Common myeloid progenitor, CD34-positive (primary cell): ENCODE data around the gene SEMA5A.

Experiments used
- CTCF ChIA-PET: fragments of 350-600 bp; sonication (Branson Sonifier 250); formaldehyde crosslinking; loops from one replicate; lab custom pipeline; 2021; ENCODE audit warnings: antibody characterized with exemption; lab: Charles Lee
- POLR2A ChIA-PET: fragments of 350-600 bp; sonication (Branson Sonifier 250); formaldehyde crosslinking; loops from one replicate; lab custom pipeline; 2021; ENCODE audit warnings: antibody characterized with exemption; lab: Charles Lee
- DNase-seq, 3 donors: peaks; one replicate each; pipeline versions ENCODE4 v3.0.0 to v3.0.0-alpha.2; 2013
- H3K27ac ChIP-seq, 2 experiments: 1 replicate in 1 of 2; 2 replicates in 1 of 2; pipeline ENCODE4 v1.7.0; 2013; ENCODE audit warnings: inconsistent platforms in 2 of 2, low read length in 2 of 2, mild to moderate bottlenecking in 2 of 2, low read depth in 1 of 2, moderate library complexity in 1 of 2; ENCODE audit not compliant: severe bottlenecking in 2 of 2, insufficient read depth in 1 of 2, poor library complexity in 1 of 2
- H3K27me3 ChIP-seq, 5 experiments: replicated peaks in 2 of 5; 1 replicate in 3 of 5; 2 replicates in 2 of 5; pipeline versions ENCODE4 v1.6.1 to v1.7.0; 2013; ENCODE audit warnings: low read length in 4 of 5, mild to moderate bottlenecking in 2 of 5, moderate library complexity in 2 of 5, inconsistent platforms in 1 of 5; ENCODE audit not compliant: insufficient read depth in 5 of 5, control insufficient read depth in 4 of 5
- H3K36me3 ChIP-seq, 4 experiments: 1 replicate in 2 of 4; 2 replicates in 2 of 4; pipeline versions ENCODE4 v1.6.1 to v1.7.0; 2013; ENCODE audit warnings: low read length in 3 of 4, control low read depth in 1 of 4, mild to moderate bottlenecking in 1 of 4; ENCODE audit not compliant: control insufficient read depth in 4 of 4, insufficient read depth in 4 of 4
- H3K4me1 ChIP-seq, 4 experiments: 1 replicate in 3 of 4; 2 replicates in 1 of 4; pipeline versions ENCODE4 v1.6.1 to v1.7.1; 2013; ENCODE audit warnings: low read length in 3 of 4, mild to moderate bottlenecking in 3 of 4, control low read depth in 1 of 4, inconsistent platforms in 1 of 4, moderate library complexity in 1 of 4; ENCODE audit not compliant: control insufficient read depth in 4 of 4, insufficient read depth in 4 of 4; ENCODE audit errors: control extremely low read depth in 1 of 4
- H3K4me3 ChIP-seq, 7 experiments: 1 replicate in 4 of 7; 2 replicates in 3 of 7; pipeline versions ENCODE4 v1.5.1 to v1.7.0; 2013; ENCODE audit warnings: mild to moderate bottlenecking in 7 of 7, low read length in 6 of 7, moderate library complexity in 6 of 7, inconsistent platforms in 2 of 7, low read depth in 2 of 7, control low read depth in 1 of 7; ENCODE audit not compliant: insufficient read depth in 4 of 7, control insufficient read depth in 1 of 7; ENCODE audit errors: extremely low read depth in 1 of 7
- H3K9me3 ChIP-seq, 5 experiments: 1 replicate in 4 of 5; 2 replicates in 1 of 5; pipeline versions ENCODE4 v1.6.1 to v1.7.1; 2013; ENCODE audit warnings: low read length in 4 of 5, mild to moderate bottlenecking in 2 of 5, inconsistent platforms in 1 of 5, low read depth in 1 of 5, moderate library complexity in 1 of 5; ENCODE audit not compliant: control insufficient read depth in 4 of 5, insufficient read depth in 2 of 5; ENCODE audit errors: control extremely low read depth in 1 of 5
- WGBS: methylation state at CpG from one replicate; pipeline ENCODE4 v1.1.5; 2013; ENCODE audit not compliant: insufficient coverage; 5-methylcytosine and 5-hydroxymethylcytosine counted together

Gene SEMA5A

DNA sequence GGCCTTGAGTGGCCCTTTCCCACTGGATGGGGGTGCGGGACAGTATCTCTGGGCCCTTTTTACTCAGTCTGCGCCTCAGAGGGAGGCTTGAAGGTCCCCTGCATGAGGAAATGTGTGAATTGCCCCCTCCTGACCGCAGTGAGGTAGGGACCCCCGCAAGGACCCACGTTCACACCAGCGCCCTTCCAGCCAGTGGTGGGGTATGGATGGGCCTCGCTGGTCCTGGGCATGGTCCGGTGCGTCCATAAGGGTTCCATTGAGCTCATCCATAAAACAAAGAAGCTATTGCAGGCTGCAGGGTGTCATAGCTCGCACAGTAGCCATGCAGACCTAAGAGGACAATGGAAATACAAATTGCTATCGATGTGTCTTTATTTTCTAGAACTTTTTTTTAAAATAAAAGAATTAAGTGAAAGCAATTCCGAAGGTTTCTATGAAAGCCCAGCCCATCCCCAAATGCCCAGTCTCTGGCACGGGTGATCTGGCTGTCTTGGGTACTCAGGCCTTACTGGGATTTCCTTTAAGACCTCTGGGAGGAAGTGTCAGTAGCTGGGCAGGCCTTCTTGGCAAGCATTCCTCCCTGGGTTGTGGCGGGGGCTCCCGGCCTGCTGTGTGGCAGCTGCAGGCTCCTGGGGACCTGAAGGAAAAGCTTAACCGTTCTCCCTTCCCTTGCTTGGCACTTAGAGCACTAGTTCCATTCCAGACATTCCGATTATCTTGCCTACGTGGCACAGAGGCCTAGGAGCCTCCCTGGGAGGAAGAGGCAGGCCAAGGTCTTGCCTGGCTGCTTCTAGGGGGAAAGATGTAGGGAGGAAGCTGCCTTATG lies 1.5 kb upstream of the SEMA5A start:
- peak in 2 of 3 donors; percentile 6 to 11 for DNase-seq
- peaks cover 10 to 46% (median 16%) of the 10 kb centered on the region in 5 experiments for H3K27me3 ChIP-seq

DNA sequence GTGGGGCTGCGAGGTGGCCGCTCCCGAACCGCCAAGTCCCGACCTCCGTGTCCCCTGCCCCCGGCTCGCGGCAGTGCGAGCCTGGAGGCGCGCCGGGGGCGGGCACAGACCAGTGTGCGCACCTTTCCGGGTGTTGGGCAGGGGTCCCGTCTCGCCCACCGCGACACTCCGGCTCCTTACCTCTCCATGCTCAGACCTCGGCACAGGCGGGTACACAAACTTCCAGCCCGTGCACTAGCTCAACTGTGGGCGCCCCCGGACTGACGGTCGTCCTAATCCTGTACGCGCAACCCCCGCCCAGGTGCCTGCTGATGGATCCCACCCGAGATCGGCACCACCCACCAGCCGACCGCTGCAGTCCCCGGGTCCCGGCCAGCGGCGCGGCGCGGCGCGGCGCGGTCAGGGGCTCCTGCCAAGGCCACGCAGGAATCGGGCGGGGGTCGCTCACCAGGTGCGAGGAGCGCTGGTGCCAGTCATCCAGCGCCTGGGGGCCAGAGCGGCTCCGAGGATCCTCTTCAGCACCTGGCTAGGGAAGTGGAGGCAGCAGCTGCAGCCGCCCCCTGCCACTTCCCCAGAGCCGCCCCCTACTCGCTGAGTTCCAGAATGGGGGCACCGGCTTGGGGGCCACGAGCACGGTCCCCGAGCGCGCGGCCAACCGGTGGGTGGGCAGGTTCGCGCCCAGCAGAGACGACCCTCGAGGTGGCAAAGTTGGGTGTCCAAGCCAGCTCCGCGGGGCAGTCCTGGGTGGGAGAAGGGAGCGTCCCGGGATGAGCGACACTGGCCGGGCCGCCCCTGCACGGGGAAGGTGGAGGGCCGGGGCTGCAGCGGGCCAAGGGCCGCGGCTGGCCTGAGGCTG lies 511 bp downstream of the SEMA5A start:
- Histone ChIP-seq H3K27me3 (peaks cover 13 to 50% (median 18%) of the 10 kb centered on the region in 5 experiments), H3K4me1 (peaks cover 0 to 33% (median 13%) of the 10 kb centered on the region in 4 experiments), H3K4me3 (peak overlapping the region in 6 of 7 experiments; percentile 17 to 76 (median 55)), H3K9me3 (no peaks in the 10 kb centered on the region), H3K27ac (no peak overlapping the region), H3K36me3 (no peaks in the 10 kb centered on the region)
- peak in 2 of 3 donors; percentile 10 to 42 for DNase-seq
- CTCF ChIA-PET: interaction anchor here (0.7 to 1.0 kb wide), 3 partner anchors 10 to 293 kb away, joined by 3 to 4 read pairs (median 3); no protein-coding TSS in a partner anchor
- POLR2A ChIA-PET: no interaction called here
- under 1% methylated on average over 71 of the region's 82 CpGs for WGBS

More for the DNA sequence above, 1.5 kb upstream of the SEMA5A start:
- no peak overlapping the region for H3K27ac ChIP-seq
- ChIA-PET CTCF (interaction anchor here (0.8 kb wide), 1 partner anchor 163 kb away, joined by 3 read pairs; no protein-coding TSS in a partner anchor), POLR2A (no interaction called here)
- peak overlapping the region in 1 of 7 experiments; percentile 76 for H3K4me3 ChIP-seq
- 69% methylated on average over 16 of the region's 18 CpGs for WGBS
- H3K36me3 ChIP-seq: no peaks in the 10 kb centered on the region
- no peaks in the 10 kb centered on the region for H3K9me3 ChIP-seq
- H3K4me1 ChIP-seq: peaks cover 0 to 33% (median 13%) of the 10 kb centered on the region in 4 experiments

DNA sequence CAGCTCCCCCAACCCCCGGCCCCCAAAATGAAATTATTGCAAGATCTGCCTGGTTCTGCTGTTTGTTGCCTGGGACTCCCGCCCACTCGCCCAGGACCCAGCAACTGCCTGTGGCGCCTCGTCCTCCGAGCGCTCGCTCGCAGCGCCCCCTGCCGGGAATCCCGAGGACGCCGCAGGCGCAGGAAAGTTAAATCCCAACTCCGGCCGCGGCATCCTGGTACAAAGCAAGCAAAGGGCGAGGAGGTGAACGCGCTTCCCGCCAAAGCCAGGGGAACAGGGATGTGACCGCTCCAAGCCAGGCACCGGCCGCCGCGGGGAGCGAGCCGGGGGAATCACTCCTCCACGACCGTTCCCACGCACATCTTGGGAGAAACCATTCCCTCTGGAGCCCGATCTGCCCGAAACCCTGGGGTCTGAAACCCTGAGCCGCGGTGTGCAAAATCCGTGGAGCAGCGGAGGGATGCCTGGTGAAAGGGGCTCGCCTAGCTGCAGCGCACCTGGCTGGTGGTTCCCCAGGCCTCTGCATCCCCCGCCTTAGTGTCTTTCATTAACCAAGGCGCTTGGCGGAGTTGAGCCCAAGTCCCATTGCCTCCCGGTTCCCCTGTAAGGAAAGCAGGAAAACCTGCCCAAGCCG lies 1.3 kb downstream of the SEMA5A start:
- ChIA-PET POLR2A (no interaction called here), CTCF (interaction anchor here (0.7 to 1.6 kb wide), 4 partner anchors 11 to 185 kb away, joined by 3 to 7 read pairs (median 4); no protein-coding TSS in a partner anchor)
- WGBS: 1% methylated on average over 45 of the region's 45 CpGs
- H3K27ac ChIP-seq: no peak overlapping the region
- H3K36me3 ChIP-seq: no peaks in the 10 kb centered on the region
- DNase-seq: peak; percentile 51 to 59 (median 56)
- peaks cover 0 to 33% (median 13%) of the 10 kb centered on the region in 4 experiments for H3K4me1 ChIP-seq
- peak overlapping the region in 6 of 7 experiments; percentile 10 to 76 (median 54) for H3K4me3 ChIP-seq
- no peaks in the 10 kb centered on the region for H3K9me3 ChIP-seq
- peaks cover 13 to 50% (median 18%) of the 10 kb centered on the region in 5 experiments for H3K27me3 ChIP-seq

DNA sequence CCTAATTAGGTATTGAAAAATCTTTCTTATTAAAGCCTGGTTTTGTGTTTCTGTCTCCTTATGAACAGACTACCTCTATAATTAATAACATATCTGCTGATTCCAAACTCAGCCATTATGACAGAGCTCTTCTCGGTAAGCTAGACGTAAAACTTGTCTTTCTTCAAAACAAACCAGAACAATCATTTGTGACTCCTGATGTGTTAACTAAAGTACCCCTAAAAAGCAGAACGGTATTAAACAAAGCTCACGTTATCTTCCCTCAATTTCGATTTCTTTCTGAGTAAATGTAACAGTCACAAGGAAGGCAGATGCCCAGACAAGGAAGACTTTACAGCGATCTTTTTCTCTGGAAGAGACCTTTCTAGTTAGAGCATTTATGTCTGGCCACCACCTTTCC lies 1.8 kb downstream of the SEMA5A start:
- Histone ChIP-seq H3K36me3 (no peaks in the 10 kb centered on the region), H3K9me3 (no peaks in the 10 kb centered on the region), H3K4me3 (peak overlapping the region in 2 of 7 experiments; percentile 62 to 76), H3K27ac (no peak overlapping the region), H3K4me1 (peaks cover 0 to 33% (median 13%) of the 10 kb centered on the region in 4 experiments), H3K27me3 (peaks cover 13 to 50% (median 18%) of the 10 kb centered on the region in 5 experiments)
- POLR2A ChIA-PET: no interaction called here
- peak in 2 of 3 donors; percentile 4 for DNase-seq
- 36% methylated on average over 5 of the region's 6 CpGs for WGBS
- CTCF ChIA-PET: interaction anchor here (0.7 to 1.6 kb wide), 4 partner anchors 10 to 185 kb away, joined by 3 to 7 read pairs (median 4); no protein-coding TSS in a partner anchor

DNA sequence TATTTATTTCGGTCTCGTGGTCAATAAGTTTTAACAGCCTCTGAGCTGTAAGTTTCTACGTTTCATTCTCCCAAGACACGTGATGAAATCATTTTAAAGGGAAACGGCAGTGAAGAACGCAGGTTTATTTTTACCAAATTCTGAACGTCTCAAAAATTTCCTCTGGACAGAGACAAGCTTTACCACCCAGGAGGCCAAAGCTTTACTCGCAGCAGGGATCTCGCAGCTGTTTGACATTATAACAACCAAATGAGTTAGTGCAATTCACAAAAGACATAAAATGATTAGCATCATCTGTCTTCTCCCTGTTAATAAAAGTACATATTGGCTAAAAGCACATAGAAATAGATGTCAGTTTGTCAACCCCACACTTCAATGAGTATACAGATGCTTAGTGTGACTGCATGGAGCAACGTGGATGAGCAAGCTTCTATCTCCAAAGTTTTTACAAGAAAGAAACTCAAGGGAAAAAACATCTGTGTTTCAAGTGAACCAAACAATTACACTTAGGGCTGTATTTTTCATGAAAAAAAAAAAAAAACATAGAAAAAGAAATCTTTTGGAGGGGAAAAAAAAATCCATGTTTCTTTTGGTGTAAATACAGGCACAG lies 2.5 kb downstream of the SEMA5A start:
- no peak for DNase-seq
- CTCF ChIA-PET: interaction anchor here (0.7 to 1.6 kb wide), 4 partner anchors 10 to 184 kb away, joined by 3 to 7 read pairs (median 4); no protein-coding TSS in a partner anchor
- Histone ChIP-seq H3K36me3 (no peaks in the 10 kb centered on the region), H3K4me1 (peaks cover 0 to 33% (median 13%) of the 10 kb centered on the region in 4 experiments), H3K27me3 (peaks cover 13 to 50% (median 18%) of the 10 kb centered on the region in 5 experiments), H3K9me3 (no peaks in the 10 kb centered on the region), H3K4me3 (no peak overlapping the region), H3K27ac (no peak overlapping the region)
- POLR2A ChIA-PET: no interaction called here
- WGBS: 87% methylated on average over 7 of the region's 10 CpGs

DNA sequence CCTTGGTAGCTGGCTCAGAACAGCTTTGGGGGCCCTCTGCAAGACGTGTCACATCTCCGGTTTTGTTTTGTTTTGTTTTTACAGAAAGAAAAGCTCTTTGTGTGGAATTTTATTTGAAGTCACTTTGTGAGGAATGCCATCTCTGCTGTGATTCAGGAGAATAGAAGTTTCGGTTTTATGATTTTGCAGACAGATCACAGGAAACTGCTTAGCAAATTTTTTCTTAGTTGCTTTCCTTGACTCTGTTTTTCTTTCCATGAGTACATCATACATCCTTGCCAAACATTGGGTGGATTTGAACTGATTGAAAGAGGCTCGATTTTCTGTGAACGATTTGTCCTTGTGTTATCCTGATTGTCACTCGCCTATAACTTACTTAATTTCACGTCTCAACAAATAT lies 5.1 kb downstream of the SEMA5A start:
- no peak for DNase-seq
- H3K9me3 ChIP-seq: no peaks in the 10 kb centered on the region
- 65% methylated on average over 3 of the region's 7 CpGs for WGBS
- H3K36me3 ChIP-seq: no peaks in the 10 kb centered on the region
- CTCF ChIA-PET: no interaction called here
- no peak overlapping the region for H3K4me3 ChIP-seq
- H3K4me1 ChIP-seq: peaks cover 0 to 17% (median 9%) of the 10 kb centered on the region in 4 experiments
- H3K27me3 ChIP-seq: peaks cover 7 to 39% (median 18%) of the 10 kb centered on the region in 5 experiments
- POLR2A ChIA-PET: no interaction called here
- no peak overlapping the region for H3K27ac ChIP-seq
